Endodermal cell (in vitro differentiated cells): ENCODE results near the gene UROC1. TPM values are rescaled to one million over a fixed set of nuclear protein-coding genes. Genes with fewer than 3 reads are reported as not detected.

Source experiments
- DNase-seq: peaks from one replicate; pipeline ENCODE4 v3.0.0-alpha.2; 2017
- H3K27ac ChIP-seq: 2 replicates; pipeline ENCODE4 v1.5.1; 2013; ENCODE audit warnings: mild to moderate bottlenecking, low read depth, low read length, moderate library complexity
- H3K27me3 ChIP-seq: 2 replicates; pipeline ENCODE4 v1.6.1; 2013; ENCODE audit warnings: mild to moderate bottlenecking, low read length, moderate library complexity; ENCODE audit not compliant: insufficient read depth, control insufficient read depth, poor library complexity, severe bottlenecking
- H3K36me3 ChIP-seq: 2 replicates; pipeline ENCODE4 v1.7.0; 2013; ENCODE audit warnings: mild to moderate bottlenecking, low read length, moderate library complexity; ENCODE audit not compliant: control insufficient read depth, insufficient read depth
- H3K4me1 ChIP-seq: one replicate; pipeline ENCODE4 v1.7.0; 2013; ENCODE audit warnings: low read length; ENCODE audit not compliant: control insufficient read depth, insufficient read depth
- H3K4me3 ChIP-seq: 2 replicates; pipeline ENCODE4 v1.5.1; 2013; ENCODE audit warnings: mild to moderate bottlenecking, low read length, moderate library complexity
- H3K9ac ChIP-seq: 2 replicates; pipeline ENCODE4 v1.6.1; 2013; ENCODE audit warnings: mild to moderate bottlenecking, low read length, moderate library complexity; ENCODE audit not compliant: poor library complexity, severe bottlenecking; ENCODE audit errors: extremely low read depth
- H3K9me3 ChIP-seq: 2 replicates; pipeline ENCODE4 v1.6.1; 2013; ENCODE audit warnings: mild to moderate bottlenecking, low read length, moderate library complexity; ENCODE audit not compliant: control insufficient read depth
- H3K27ac Mint-ChIP-seq: 2 replicates; pipeline ENCODE4 v1.8.0; 2020; ENCODE audit warnings: mixed read lengths
- H3K27me3 Mint-ChIP-seq: 2 replicates; pipeline ENCODE4 v1.8.0; 2021; ENCODE audit warnings: mild to moderate bottlenecking, mixed read lengths; ENCODE audit not compliant: insufficient read depth
- H3K36me3 Mint-ChIP-seq: 2 replicates; pipeline ENCODE4 v1.8.0; 2020; ENCODE audit warnings: low read depth, mixed read lengths
- H3K4me1 Mint-ChIP-seq: 2 replicates; pipeline ENCODE4 v1.8.0; 2020; ENCODE audit warnings: mixed read lengths
- H3K4me3 Mint-ChIP-seq: 2 replicates; pipeline ENCODE4 v1.8.0; 2020; ENCODE audit warnings: mild to moderate bottlenecking, moderate library complexity, mixed read lengths
- H3K9me3 Mint-ChIP-seq: 2 replicates; pipeline ENCODE4 v1.8.0; 2020; ENCODE audit warnings: mild to moderate bottlenecking, mixed read lengths
- CTCF ChIP-seq: fragments of 200-600 bp; sonication (generic); conservative IDR thresholded peaks from 2 replicates; pipeline ENCODE4 v1.5.0; 2021; ENCODE audit warnings: antibody characterized with exemption, mild to moderate bottlenecking
- WGBS, 2 experiments: methylation state at CpG; one replicate each; pipeline versions ENCODE4 v1.1.5 to v1.1.7; 2013; ENCODE audit warnings: missing lambda C conversion rate in 2 of 2, mixed read lengths in 1 of 2; ENCODE audit not compliant: insufficient coverage in 1 of 2, insufficient read length in 1 of 2; 5-methylcytosine and 5-hydroxymethylcytosine counted together
- total RNA-seq, 2 donors: library from RNA; stranded (reverse); fragmentation: NEBNext Ultra II Directional in 1 of 2; extraction: Animal tissue kit (Norgen Biotek cat#: 25700) in 1 of 2; gene quantifications; 2 replicates in 1 of 2; 3 replicates in 1 of 2; pipeline ENCODE4 v1.2.1, GENCODE V29; 2021

UROC1 gene
- total RNA-seq, 2 donors from 2014 or later = not detected

- Mint-ChIP-seq H3K9me3 (no peaks in the 10 kb centered on the region), H3K27ac (peak overlapping the region; percentile 55), H3K27me3 (no peaks in the 10 kb centered on the region), H3K36me3 (peaks cover 28% of the 10 kb centered on the region), H3K4me1 (no peaks in the 10 kb centered on the region), H3K4me3 (no peak overlapping the region)
- Histone ChIP-seq H3K4me1 (no peaks in the 10 kb centered on the region), H3K27me3 (no peaks in the 10 kb centered on the region), H3K9me3 (no peaks in the 10 kb centered on the region), H3K27ac (no peak overlapping the region), H3K4me3 (no peak overlapping the region), H3K36me3 (peaks cover 19% of the 10 kb centered on the region), H3K9ac (no peak overlapping the region)
- DNase-seq = peak; percentile 26
- WGBS, 2 experiments = 85 to 90% methylated on average over 9 to 12 of the region's 12 CpGs
- TF ChIP-seq CTCF = no peak
These were observed 77.4 kb downstream of the UROC1 start for GRCh38 chr3:126439968-126440708.

- WGBS, 2 experiments = 84 to 92% methylated on average over 6 to 15 of the region's 15 CpGs
- Mint-ChIP-seq H3K4me1 (no peaks in the 10 kb centered on the region), H3K9me3 (no peaks in the 10 kb centered on the region), H3K27ac (peak overlapping the region; percentile 66), H3K4me3 (no peak overlapping the region), H3K27me3 (no peaks in the 10 kb centered on the region), H3K36me3 (peaks cover 28% of the 10 kb centered on the region)
- no peak for TF ChIP-seq CTCF
- H3K4me1 ChIP-seq = no peaks in the 10 kb centered on the region
- H3K9me3 ChIP-seq = no peaks in the 10 kb centered on the region
- no peak overlapping the region for H3K9ac ChIP-seq
- H3K27ac ChIP-seq = peak overlapping the region; percentile 49
- peak; percentile 43 for DNase-seq
- H3K27me3 ChIP-seq = no peaks in the 10 kb centered on the region
- no peak overlapping the region for H3K4me3 ChIP-seq
- peaks cover 16% of the 10 kb centered on the region for H3K36me3 ChIP-seq
These were observed 78.1 kb downstream of the UROC1 start for GRCh38 chr3:126439346-126439967.

- Histone ChIP-seq H3K27ac (no peak overlapping the region), H3K36me3 (peaks cover 16% of the 10 kb centered on the region), H3K27me3 (no peaks in the 10 kb centered on the region), H3K9me3 (no peaks in the 10 kb centered on the region), H3K4me3 (no peak overlapping the region), H3K4me1 (no peaks in the 10 kb centered on the region), H3K9ac (no peak overlapping the region)
- H3K4me3 Mint-ChIP-seq = no peak overlapping the region
- H3K27me3 Mint-ChIP-seq = no peaks in the 10 kb centered on the region
- H3K9me3 Mint-ChIP-seq = no peaks in the 10 kb centered on the region
- no peak overlapping the region for H3K27ac Mint-ChIP-seq
- 93 to 96% methylated on average over 7 to 10 of the region's 10 CpGs for WGBS, 2 experiments
- H3K36me3 Mint-ChIP-seq = peaks cover 28% of the 10 kb centered on the region
- no peaks in the 10 kb centered on the region for H3K4me1 Mint-ChIP-seq
- no peak for TF ChIP-seq CTCF
- DNase-seq = peak; percentile 34
These were observed 78.8 kb downstream of the UROC1 start for GRCh38 chr3:126438746-126439145.
